ENCODE measurements around the gene PRG3. TPM values are rescaled to one million over a fixed set of nuclear protein-coding genes. Genes with fewer than 3 reads are reported as not detected.

Gene PRG3, protein sequence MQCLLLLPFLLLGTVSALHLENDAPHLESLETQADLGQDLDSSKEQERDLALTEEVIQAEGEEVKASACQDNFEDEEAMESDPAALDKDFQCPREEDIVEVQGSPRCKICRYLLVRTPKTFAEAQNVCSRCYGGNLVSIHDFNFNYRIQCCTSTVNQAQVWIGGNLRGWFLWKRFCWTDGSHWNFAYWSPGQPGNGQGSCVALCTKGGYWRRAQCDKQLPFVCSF
- not detected in 2 replicates for total RNA-seq

DNA sequence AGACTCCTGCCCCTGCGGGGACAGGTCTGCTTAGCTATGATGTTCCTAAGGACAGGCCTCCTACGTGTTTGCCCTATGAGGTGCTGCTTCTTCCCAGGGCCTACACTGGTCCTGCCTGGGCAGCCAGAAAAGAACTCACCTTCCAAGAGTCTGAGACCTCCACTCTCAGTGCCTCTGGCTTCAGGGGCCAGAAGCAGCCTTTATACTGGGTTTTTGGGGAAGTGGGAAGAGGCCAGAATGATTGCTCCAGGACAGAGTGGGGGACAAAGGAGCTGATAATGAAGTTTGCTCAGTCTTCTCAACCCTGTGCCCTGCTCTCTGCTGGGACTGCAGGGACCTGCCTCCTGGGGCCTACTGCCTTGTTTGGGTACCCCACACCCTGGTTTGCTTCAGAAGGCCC lies at the start of gene PRG3:
Gene PRG3 (minus strand): TSS at position 176 of the 400 bp plus-strand sequence. CDS start 442 bp downstream, outside the sequence.
- DNase-seq (ENCODE audit: extremely low read depth, low read depth, low spot score) = no peak

DNA sequence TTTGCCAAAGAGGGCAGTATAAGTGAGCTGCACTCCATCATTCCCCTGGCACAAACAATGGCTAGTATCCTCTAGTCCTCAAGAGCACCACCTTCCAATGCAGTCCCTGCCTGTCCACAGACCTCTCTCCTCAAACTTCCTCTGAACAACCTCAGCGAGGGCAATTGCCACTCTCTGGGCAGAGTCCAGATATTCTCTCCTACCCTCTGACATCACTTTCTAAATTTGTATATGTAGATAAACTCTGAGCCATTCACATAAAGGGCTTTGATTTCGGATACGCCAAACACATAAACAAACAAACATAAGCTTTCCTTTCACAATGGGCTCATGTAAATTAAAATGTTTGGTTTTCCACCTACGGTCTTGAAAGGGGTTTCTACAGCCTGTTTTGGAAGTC lies 49.0 kb upstream of the PRG3 start:
- no peak for DNase-seq (ENCODE audit: extremely low read depth, low read depth, low spot score)

DNA sequence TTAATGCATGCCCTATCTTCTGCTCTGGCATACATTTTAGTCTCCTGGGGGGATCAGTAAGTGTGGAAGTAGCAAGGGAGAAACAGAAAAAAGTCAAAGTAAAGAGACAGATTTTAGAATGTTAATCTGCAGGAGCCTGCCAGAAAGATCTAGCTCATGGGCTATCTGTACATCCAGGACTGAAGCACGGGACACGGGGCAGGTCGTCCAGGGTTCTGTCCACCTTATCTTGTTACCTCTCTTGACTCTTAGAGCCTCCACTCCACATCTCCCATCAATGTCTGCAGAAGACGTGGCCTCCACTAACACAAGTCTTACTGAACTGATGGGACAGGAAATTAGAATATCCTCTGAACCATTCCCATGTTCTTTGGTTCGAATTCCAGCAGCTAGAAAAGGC lies 47.7 kb upstream of the PRG3 start:
- no peak for DNase-seq (ENCODE audit: extremely low read depth, low read depth, low spot score)

DNA sequence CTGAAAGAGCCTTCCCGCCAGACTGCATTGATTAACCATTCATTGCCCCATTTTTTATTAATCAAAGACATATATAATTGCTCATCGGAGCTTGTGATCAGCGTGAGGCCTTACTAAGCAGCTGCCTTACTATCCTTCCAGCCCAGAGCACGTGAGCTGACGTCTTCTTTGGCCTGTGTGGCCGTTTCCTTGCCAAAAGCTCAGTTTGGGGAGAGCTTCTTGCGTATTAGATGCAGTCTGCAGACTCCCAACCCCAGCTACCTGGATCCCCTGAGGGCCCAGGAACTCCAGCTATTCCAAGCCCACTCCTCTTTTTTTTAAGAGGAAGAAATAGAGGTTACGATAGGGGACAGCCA lies 46.8 kb upstream of the PRG3 start:
- no peak for DNase-seq (ENCODE audit: extremely low read depth, low read depth, low spot score)

DNA sequence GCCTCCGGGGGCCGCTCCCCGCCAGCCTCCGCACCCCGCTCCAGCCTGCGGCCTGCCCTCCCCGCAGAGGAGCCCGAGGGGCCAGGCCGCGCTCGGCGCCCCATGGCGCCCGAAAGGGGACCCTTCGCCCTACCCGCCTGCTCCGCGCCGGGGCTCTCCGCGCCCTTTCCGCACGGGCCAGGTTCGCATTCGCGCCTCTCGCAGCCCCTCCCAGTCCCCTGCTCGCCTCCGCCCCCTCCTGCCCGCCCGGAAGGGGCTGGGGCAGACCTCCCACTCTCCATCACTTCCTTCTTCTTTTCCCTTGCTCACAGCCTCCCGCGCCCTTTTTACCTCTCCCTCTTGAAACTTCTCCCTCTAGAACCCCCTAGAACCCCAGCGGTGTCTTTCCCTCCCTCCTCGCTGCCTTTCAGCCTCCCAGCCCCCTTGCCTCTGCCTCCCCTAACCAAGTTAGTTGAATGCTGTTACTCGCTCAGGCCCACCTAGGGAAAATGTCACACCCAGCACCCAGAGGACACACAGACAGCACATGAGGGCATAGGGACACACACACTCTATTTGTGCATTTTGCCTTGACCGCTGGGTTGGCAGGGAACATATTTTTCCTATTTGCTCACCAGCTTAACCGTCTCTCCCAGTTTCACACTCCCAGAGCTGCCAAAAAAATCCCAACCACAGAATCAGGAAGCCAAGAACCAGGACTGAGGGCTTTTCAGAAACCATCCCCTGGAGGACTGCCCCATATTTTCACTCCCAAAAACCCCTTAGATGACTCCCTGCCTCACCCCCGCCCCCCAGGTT lies 46.2 kb upstream of the PRG3 start, which contains the start of gene SLC43A3:
Gene SLC43A3 (minus strand): TSS at position 193 of the 798 bp plus-strand sequence. CDS start 949 bp downstream, outside the sequence.
- no peak for DNase-seq (ENCODE audit: extremely low read depth, low read depth, low spot score)

DNA sequence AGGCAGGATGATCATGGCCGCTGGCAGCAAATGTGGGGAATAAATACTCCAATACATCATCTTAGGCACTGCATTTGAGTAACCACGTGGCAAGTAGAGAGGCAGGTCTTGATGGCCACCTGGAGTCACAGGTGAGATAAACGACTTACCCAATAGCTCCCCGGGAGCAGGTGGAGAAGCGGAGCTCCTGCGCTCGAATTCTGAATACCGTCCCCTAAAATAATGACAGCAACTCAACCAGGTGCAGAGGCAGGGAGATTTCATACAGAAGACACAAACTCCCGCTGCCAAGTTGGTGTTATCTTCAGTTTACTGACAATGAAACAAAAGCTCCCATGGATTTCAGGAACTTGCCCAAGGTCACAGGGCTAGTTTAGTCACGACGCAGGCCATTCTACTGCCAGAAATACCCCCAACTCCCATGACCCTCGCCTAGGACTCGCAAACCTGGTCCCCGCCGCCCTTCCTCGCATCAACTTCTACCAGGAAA lies 45.5 kb upstream of the PRG3 start:
- no peak for DNase-seq (ENCODE audit: extremely low read depth, low read depth, low spot score)

DNA sequence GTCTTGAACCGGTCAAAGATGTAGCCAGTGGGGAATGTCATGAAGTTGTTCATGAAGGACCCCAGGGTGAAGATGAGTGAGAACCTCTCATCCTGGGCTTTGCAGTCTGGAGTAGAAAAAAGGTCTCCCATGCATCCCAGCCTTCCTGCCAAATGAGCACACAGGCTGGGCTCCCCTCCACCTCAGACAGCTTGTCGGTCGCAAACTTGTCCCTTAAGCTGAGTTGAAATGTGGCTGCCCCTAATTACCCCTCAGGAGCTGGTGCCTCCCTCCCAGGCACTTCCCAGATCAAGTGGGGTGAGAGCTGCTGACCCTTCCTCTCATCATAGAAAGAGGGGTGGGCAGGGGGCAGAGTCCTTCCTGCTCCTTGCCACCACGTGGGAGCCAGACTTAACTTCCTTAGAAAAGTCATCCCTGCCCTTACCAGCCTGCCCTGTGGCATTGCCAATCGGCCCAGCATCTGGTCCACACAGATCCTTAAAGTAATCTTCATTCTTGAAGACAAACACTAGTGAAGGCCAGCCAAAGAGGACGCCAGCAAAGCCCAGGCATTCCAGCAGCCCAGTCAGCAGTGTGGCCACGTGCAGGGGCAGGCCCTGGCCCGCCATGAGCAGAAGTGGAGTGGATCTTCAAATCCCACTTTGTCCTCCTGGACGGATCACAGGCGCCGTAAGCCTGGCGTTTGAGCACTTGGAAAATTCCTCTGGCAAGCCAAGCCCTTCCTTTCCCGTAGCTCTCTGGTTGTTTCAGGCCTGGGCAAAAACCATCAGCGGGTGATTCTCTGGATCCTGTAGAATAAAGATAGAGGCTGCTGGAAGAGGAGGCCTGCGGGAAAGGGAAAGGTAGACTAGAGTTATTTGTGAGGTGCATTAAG lies 44.9 kb upstream of the PRG3 start:
- no peak for DNase-seq (ENCODE audit: extremely low read depth, low read depth, low spot score)

DNA sequence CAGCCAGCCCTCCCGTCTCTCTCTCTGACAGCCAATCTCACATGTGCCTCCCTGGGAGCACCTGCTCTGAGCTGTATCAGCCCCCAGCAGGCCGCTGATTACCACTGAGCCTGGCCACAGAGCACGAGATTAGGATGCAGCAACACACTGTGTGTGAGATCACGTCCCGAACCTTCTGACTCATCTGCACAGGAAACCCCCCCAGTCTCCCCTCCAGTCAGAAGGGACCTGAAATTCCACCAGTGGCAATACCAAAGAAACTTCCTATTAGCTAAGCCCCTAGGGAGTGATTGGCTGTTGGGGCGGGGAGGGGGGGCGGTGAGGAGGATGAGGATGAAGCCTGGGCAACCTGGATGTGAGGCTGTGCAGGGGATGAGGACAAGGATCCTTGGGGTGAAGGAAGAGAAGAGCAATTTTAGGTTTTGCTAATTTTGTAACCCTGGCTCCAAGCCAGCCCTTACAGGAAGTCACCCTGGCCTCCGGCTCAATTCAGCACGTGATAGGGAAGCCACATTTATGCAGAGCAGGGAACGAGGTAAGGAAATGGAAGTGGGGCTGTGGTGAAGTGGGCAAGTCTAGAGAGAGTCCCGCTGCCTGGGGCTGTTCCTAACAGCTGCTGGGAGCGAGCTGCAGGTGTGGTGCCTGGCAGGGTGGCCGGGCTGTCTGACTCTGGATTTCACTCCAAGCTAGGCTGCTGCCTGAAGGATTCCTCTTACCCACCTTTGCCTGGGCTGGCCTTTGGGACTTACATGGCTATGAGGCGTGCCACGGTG lies 44.0 kb upstream of the PRG3 start:
- DNase-seq (ENCODE audit: extremely low read depth, low read depth, low spot score) = peak; percentile 91

DNA sequence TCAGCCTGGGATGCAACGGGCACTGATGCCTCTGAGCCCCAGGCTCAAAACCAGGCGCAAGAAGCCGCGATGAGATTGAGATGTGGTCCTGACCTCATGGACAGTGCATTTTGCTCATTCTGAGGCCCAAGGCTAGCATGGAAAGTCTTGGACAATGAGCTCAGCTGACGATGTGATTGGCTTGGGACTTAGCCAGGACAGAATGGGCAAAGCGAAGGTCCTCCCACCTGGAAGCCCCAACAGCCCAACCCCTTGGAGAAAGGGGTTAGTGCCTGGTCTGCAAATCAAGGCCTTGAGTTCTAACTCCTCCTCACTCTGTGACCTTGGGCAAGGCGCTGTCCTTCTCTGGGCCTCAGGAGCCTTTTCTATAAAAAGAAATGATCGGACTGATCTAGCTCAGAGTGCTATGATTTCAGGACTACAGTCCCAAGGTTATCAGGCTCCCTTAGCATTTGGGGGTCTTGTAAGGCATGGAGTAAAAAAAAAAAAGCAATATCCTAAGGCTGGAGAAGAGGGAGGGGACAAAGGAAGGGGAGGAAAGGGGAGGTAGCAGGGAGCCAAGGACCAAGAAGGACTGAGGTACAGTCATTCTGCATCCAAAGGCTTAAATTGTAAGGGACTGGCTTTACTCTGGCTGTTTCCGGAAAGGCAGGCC lies 43.3 kb upstream of the PRG3 start:
- no peak for DNase-seq (ENCODE audit: extremely low read depth, low read depth, low spot score)

DNA sequence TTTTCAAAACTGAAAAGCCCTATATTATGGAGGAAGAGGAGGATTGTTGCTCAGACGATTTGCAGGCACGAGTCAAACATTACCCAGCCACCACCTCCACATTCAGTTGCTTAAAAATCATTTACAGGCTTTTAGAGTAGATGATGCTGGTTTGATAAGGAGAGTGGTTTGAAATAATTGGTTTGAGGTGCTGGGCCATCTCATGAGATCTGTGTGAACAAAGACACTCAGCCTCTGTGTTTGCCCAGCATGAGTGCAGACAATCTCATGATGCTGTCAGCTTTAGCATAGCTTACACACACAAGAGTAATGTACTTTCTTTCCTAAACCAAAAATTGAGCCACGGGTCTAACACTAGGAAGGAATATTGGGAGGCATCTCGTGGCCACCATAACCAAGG lies 41.7 kb upstream of the PRG3 start:
- no peak for DNase-seq (ENCODE audit: extremely low read depth, low read depth, low spot score)

DNA sequence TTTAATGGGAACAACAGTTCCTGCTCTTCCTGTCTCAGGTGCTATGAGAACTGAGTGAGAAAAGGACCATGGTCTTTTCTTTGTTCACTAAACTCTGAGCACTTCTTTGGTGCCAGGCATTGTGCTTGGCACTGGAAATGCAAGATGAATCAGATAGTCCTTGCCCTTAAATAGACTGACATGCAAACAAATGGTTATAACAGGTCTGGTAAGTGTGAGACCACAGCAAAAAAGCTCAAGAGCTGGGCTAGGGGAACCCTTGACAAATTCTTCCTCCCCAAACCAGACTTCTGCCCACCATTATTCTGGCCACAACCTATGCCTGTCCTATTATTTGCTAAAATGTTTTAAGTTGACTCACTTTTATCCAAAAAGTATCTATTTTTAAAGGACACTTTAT lies 40.9 kb upstream of the PRG3 start:
- no peak for DNase-seq (ENCODE audit: extremely low read depth, low read depth, low spot score)

DNA sequence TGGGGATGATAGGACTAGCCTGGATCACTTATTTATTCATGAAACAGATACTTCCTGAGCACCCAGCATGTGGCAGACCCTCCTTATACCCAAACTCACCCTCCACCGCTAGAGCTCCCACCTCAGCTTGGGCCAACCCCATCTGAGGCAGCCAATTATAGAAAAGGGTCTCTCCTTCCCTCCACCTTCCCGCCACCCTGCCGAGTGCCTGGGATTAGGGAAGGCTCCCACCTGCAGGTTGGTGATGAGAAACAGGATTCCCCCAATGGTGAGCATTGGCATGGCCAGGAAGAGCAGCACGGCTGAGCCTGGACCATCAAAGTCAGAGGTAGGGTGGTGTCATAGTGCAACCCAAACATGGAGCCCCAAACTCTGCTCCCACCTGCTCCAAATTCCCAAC lies 40.1 kb upstream of the PRG3 start:
- DNase-seq (ENCODE audit: extremely low read depth, low read depth, low spot score) = no peak

DNA sequence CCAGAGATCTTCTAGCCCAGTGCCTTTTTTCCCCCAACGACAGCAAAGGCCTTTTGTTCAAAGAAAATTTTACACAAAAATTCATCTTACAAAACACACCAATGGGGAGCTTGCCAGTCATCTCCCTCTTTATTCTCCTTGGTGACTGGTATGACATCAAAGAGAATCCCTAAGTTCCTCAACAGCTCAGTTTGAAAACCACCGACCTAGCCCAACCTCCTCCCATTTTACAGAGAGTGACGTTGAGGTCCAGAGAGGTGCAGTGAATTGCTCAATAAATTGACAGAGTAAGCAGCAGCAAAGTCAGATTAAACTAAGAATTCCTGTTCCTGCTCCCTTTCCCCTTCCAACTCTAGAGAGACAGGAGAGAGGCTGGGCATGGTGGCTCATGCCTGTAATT lies 38.2 kb upstream of the PRG3 start:
- no peak for DNase-seq (ENCODE audit: extremely low read depth, low read depth, low spot score)

DNA sequence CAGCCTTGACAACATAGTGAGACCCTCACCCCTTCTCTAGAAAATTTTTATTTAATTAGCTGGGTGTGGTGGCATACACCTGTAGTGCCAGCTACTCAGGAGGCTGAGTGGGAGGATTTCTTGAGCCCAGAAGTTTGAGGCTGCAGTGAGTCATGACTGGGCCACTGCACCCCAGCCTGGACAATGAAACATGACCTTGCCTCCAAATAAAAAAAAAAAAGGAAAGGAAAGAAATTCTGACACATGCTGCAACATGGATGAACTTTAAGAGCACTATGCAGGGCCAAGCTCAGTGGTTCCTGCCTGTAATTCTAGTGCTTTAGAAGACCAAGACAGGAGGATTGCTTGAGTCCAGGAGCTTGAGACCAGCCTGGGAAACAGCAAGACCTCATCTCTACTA lies 37.2 kb upstream of the PRG3 start:
- DNase-seq (ENCODE audit: extremely low read depth, low read depth, low spot score) = no peak

DNA sequence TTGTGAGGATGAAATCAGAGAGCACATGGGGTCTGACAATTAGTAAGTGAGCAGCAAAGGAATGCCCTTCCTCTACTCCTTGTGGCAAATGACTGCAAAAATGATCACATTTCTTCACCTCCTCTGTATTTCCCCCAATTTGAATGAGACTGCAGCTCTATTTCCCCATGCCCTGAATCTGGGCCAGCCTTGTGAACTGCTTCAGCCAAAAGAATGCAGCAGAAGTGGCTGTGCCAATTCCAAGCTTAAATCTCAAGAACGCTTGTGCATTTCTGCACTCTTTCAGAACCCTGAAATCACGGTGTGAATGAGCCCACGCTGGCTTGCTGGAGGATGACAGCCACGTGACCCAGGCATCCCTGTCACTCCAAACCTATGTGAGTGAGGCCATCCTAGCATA lies 36.1 kb upstream of the PRG3 start:
- no peak for DNase-seq (ENCODE audit: extremely low read depth, low read depth, low spot score)

DNA sequence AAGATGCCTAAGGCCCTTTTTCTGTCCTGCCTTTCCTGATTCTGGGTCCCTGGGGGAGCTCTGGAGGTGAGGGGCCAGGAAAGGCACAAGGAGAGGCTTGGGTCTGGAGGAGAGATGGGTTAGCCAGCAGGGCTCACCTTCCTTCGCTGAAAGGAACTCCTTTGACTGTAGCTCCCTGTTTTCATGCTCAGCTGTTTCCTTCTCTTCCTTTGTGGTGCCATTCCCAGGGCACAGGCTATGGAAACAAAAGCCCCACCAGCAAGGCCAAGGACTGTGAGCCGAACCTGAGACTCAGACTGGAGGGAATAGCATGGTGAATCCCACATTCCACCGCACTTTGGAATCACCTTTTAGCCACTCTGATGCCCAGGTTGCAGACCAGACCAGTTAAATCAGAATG lies 35.5 kb upstream of the PRG3 start:
- DNase-seq (ENCODE audit: extremely low read depth, low read depth, low spot score) = no peak

DNA sequence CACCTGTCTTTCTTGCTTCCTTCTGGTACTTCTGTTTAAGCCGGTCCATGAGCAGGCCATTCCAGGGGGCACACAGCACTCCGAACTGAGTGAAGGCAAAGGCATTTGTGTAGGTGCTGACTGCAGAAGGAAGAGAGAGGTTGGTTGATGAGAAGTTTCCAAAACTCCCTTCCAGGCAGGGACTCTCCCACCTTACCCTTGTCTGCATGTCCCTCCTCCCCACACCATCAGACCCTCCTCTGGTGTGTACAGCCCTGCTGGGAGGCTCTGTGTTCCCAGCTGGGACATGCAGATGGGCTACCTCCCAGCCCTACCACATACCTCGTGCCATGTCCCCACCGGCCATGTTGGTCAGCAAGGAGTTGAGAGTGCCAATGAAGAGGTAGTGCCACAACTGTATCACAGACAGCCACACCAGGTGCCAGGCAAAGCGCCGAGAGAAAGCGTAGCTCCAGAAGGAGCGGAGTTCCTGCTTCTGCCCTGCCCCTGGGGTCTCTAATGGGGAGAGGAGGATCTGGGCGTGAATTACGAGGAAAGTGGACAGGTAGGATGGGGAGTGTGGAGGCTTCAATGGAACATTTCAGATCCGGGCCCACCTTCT lies 33.8 kb upstream of the PRG3 start:
- DNase-seq (ENCODE audit: extremely low read depth, low read depth, low spot score) = no peak

DNA sequence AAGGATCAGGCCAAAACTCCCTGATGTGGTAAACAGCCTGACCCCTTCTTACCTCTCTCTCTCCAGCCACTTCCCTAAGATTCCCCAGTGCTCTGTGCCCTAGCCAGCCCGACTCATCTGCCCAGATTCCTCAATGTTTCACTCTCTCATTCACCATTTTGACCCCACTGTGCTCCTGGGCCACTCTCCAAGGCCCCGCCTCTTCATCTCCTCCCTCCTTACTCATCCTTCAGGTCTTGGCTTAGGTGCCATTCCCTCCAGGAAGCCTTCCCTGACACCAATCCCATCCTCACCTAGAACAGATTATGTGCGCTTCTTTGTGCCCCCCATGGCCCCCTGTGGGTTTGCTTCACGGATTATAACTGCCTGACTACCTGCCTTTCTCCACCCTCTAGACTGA lies 32.7 kb upstream of the PRG3 start:
- DNase-seq (ENCODE audit: extremely low read depth, low read depth, low spot score) = no peak

DNA sequence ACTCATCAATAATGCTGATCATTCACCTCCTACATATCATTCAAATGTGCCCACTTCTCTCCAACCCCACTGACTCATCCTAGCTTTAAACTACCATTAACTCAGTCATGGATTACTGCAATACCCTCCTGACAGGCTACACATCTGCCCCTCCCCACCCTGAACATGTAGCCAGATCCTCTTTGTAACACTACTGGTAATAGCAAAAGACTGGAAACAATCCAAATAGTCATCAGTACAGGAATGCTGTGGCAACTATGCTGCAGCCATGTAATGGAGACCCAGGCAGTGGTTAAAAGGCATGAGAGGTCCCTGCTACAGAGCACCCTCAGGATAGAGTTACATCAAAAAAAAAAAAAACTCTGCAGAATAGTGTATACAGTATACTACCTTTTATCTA lies 29.3 kb upstream of the PRG3 start:
- DNase-seq (ENCODE audit: extremely low read depth, low read depth, low spot score) = no peak
